Muscle layer of colon (tissue), 2 donors: ENCODE results near the gene HOXA7.
A peak's percentile ranks its signal among the peaks of the same experiment; 100 is the strongest.

Experiments used
- H3K27ac ChIP-seq: one replicate; pipeline ENCODE4 v1.7.0; 2013; ENCODE audit warnings: low read depth, mild to moderate bottlenecking, low read length, moderate library complexity
- H3K27me3 ChIP-seq, 2 donors: one replicate each; pipeline ENCODE4 v1.7.0; 2013; ENCODE audit warnings: low read length in 2 of 2, mild to moderate bottlenecking in 2 of 2; ENCODE audit not compliant: insufficient read depth in 2 of 2, control insufficient read depth in 1 of 2
- H3K36me3 ChIP-seq: one replicate; pipeline ENCODE4 v1.7.0; 2013; ENCODE audit warnings: mild to moderate bottlenecking, low read length; ENCODE audit not compliant: insufficient read depth
- H3K4me1 ChIP-seq: one replicate; pipeline ENCODE4 v1.7.0; 2013; ENCODE audit warnings: mild to moderate bottlenecking, low read length; ENCODE audit not compliant: insufficient read depth
- H3K4me3 ChIP-seq, 2 donors: one replicate each; pipeline ENCODE4 v1.7.0; 2013; ENCODE audit warnings: low read length in 2 of 2, low read depth in 1 of 2, mild to moderate bottlenecking in 1 of 2, moderate library complexity in 1 of 2
- H3K9ac ChIP-seq: one replicate; pipeline ENCODE4 v1.7.0; 2013; ENCODE audit warnings: low read length
- H3K9me3 ChIP-seq: one replicate; pipeline ENCODE4 v1.7.0; 2013; ENCODE audit warnings: mild to moderate bottlenecking, low read length
- donor health status: abdominal sarcoma.
- donor health status: Adenocarcinoma of cecum.

Gene HOXA7

GRCh38 chr7:27106901-27107240 lies 49.6 kb downstream of the HOXA7 start:
- H3K4me1 ChIP-seq, result peaks cover 57% of the 10 kb centered on the region

GRCh38 chr7:27106181-27106900 lies 50.1 kb downstream of the HOXA7 start:
- Histone ChIP-seq H3K36me3 (no peaks in the 10 kb centered on the region), H3K9ac (peak overlapping the region; percentile 54), H3K27ac (peak overlapping the region; percentile 81), H3K27me3 (no peaks in the 10 kb centered on the region), H3K4me1 (peaks cover 51% of the 10 kb centered on the region), H3K4me3 (peak overlapping the region; percentile 25 to 45), H3K9me3 (no peaks in the 10 kb centered on the region)

More at GRCh38 chr7:27106901-27107240, 49.6 kb downstream of the HOXA7 start:
- Histone ChIP-seq H3K36me3 (no peaks in the 10 kb centered on the region), H3K9me3 (no peaks in the 10 kb centered on the region), H3K27me3 (no peaks in the 10 kb centered on the region), H3K4me3 (peak overlapping the region in 1 of 2 donors; percentile 45), H3K27ac (peak overlapping the region; percentile 81), H3K9ac (no peak overlapping the region)

DNA sequence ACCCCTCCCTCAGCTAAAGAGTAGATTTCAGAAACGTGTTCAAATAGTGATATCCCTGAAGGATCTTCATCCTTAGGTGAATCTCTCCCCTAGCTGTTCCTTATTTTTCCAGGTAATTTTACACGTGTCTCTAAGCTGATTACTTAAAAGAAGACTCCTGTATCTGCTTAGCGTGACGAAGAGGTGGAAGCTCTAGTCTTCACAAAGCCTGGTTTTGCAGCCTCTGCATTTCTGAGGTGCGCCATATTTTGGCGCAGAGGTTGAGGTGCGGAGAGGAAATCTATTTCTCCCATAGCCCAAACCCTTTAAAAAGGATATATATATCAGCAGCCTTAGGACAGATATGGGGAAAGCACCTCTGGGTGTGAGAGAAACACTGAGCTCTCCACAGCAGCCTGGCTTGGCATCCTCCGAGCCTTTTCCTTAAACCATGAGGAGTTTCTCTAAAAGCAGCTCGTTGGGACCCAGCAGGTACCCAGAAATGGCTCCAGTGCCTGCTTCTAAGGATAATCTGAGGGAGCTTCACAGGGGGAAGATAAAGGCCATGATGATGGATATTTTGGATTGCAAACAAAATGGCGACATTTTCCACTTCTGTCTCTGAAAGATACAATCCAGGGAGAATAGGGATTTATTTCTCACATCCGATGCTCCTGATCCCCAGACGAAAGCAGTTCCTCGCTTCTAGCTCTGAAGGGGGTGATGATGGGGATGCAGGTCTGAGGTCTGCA lies 51.0 kb downstream of the HOXA7 start:
- Histone ChIP-seq H3K27me3 (no peaks in the 10 kb centered on the region), H3K36me3 (no peaks in the 10 kb centered on the region), H3K4me1 (peaks cover 49% of the 10 kb centered on the region), H3K9me3 (no peaks in the 10 kb centered on the region), H3K9ac (peak overlapping the region; percentile 54), H3K27ac (peak overlapping the region; percentile 81), H3K4me3 (peak overlapping the region in 1 of 2 donors; percentile 45)

DNA sequence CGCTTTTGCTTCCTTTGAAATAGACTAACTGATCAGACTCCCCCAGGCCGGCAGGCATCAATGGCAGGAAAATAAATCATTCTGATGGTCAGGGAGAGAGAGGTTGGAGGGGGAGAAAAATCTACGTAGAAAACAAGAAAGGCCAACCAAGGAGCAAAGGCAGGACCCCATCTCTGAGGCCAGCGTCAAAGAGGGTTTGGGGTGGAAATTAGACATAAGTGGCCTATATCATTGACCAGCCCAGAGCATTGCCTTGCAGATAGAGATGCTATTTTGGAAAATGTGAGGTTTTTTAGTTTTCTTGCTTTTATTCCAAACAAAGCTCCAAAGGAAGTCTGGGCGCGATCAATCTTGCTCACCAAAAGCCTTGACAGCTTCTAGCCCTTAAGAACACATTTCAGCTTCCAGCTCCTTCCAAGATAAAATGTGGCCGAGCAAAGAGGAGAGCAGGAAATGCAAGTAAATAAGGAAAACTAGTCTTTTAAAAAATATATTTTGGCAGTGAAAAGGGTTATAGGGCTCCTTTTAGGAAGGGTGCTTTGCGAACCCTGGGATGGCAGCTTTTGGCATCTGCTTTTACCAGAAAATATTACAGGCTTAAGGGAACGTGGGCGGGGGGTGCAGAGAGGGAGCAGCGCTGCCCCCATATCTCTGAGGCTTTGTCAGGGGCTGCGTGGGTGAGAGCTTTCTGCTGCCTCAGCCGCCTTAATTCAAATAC lies 52.0 kb downstream of the HOXA7 start:
- Histone ChIP-seq H3K9ac (peak overlapping the region; percentile 42), H3K4me3 (peak overlapping the region in 1 of 2 donors; percentile 46), H3K27ac (peak overlapping the region; percentile 81), H3K27me3 (no peaks in the 10 kb centered on the region), H3K36me3 (no peaks in the 10 kb centered on the region), H3K9me3 (no peaks in the 10 kb centered on the region), H3K4me1 (peaks cover 49% of the 10 kb centered on the region)
